Fibroblast of gingiva (primary cell): ENCODE results near the gene RAB11FIP3.

ENCODE experiments used
- DNase-seq: peaks from one replicate; pipeline ENCODE4 v3.0.0-alpha.2; 2011; ENCODE audit warnings: low read depth

Gene RAB11FIP3

GRCh38 chr16:554640-555365 lies 129.4 kb downstream of the RAB11FIP3 start:
- peak; percentile 90 for DNase-seq

DNA sequence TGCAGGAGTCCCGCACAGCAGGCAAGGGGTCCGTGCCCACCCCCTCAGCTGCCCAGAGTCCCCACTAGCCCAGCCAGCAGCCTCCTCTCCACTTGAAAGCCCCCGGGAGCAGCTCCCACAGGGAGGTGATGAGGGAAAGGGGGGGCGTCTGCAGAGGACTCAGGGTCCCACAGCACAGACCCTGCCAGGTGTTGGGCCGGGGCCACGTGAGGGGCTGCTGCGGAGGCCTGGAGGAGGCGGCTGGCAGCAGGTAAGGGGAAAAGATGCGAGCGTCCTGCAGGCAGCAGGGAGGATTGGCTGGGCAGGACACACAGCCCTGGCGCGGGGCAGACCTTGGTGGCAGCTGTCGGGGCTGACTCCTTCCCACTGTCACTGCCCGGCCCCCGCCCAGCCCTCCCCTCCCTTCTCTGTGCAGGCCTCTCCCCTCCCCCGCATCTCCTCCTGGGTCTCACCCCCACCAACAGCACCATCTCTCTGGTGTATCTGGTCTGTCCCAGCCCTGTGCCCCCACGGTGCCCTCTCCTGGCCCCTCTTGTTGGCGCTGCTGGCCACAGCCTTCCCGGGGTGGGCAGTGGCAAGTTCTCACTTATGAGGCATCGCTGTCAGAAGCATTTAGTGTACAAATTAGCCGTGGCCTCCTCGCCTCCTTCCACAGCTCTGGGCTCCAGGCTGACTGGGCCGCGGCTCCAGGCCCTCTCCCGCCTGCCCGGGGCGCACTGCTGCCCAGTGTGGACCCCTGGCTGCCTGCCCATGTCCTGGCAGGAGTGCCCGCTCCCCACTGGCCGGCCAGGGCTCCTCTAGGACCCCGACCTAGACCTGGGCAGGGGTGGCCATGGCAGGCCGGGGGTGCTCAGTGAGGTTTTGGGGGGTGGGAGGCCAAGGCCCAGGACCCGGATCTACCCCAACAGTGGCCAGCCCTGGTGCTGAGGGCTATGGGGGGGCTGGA lies 130.4 kb downstream of the RAB11FIP3 start:
- no peak for DNase-seq

GRCh38 chr16:556474-557173 lies 131.2 kb downstream of the RAB11FIP3 start:
- no peak for DNase-seq

DNA sequence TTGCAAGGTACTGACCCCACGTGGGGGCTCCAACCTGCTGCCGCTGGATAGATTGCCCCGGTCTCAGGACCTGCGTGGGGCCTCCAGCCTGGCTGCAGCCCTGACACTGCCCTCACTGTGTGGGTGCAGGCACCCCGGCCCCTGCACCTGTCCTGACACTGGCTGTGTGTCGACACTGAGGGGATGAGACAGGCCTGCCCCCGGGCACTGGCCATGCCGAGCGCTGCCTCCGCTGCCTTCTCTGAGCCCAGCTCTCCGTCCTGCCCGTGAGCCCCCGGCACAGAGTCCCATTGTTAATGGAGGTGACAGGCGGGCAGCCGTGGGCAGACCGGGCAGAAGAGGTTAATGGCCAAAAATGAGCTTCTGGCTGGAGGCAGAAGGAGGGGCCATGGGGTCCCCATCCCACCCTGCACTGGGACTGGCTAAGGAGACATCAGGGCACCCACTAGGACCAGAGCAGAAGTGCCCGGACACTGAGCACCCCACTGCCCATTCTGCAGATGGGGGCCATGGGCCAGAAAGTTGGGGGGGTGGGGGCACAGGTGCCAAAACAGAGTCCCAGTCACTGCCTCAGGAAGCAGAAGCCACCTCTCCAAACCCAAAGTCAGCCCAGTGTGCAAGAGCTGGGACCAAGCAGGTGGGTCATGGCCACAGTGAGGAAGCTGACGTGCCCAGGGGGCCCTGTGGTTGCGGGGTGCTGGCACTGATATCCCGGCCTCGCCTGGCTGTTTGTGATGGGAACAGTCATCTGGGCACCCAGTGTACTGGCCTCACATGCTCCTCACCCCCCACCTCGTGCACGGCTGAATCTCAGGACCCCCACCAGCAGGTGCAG lies 132.2 kb downstream of the RAB11FIP3 start:
- DNase-seq: no peak

DNA sequence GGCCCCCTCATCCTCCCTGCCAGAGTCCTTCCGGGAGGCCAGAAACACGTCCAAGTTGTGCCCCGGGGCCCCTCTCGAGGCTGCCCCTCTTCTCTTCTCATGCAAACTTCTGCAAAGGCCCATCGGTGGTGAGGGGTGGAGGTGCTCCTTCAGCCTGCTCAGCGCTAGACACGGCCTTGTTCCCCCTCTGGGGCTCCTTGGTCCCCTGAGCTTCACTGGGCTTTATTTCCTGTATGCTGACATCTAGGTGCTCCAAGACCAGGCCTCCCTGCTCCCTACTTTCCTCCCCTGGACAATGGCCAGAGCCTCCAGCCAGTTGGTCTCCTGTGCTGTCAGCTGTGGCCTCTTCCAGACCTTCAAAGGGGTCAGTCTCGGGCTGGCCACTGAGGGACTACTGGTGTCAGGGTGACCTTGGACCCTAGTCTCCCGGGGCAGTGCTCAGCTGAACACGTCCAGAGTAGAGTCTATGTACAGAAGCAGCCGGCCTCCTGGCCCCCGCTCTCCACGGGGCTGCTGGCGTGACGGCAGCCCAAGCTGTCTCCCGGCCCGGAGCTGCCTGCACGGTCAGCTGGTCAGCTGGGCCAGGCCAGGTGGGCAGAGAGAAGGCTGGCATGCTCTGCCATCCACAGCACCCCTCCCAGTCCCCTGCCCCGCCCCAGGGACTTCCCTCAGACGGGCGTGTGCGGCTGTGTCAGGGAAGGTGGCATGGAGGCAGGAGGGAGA lies 133.0 kb downstream of the RAB11FIP3 start:
- no peak for DNase-seq

DNA sequence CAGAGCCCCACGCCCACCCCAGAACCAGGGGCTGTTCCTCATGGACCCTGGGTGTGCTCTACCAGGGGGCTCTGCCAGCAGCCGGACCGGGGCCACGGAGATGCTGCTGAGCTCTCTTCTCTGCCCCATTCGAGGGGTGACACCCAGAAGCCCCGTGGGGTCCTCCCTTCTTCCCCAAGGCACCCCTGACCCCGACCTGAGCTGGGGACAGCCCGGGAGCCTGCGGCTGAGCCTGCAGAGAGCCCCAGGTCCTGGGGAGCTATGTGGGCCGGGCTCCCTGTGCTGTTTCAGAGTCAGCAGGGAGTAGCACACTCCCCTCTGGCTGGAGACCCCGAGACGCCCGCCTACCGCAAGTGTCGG lies 133.6 kb downstream of the RAB11FIP3 start:
- DNase-seq: no peak

DNA sequence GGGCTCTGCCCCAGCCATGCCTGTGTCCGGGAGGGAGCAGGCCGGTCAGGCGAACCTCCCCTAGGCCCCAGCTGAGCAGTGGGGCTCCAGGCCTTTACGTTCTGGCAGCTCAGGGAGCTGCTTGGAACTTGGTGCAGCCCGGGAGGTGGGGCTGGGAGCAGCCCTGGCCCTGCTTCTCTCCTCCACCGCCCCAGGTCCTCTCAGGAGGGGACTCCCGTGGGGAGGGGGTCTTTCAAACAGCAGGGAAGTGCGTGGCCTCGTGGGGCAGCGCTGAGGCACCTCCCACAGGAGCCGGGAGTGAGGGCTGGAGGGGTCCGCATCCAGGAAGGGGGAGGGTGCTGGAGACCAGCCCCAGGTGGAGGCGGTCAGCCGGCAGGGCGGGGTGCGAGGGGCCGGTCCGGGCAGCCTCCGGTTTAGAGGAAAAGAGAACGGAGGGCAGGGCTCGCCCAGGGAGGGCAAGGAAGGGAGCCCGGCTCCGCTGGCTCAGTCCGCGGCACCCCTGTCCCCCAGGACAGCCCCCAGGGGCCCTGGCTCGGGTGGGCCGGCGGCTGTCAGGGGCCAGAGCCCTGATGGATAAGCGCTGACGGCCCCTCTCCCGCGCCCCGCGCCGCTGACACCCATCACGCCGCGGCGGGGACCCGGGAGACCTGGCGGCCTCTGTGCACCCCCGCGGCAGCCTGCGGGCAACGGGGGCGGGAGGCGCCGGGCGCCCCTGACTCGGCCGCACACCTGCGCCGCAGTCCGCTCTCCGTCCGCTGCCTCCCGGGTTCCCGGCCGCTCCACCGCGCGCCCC lies 134.2 kb downstream of the RAB11FIP3 start:
- no peak for DNase-seq

DNA sequence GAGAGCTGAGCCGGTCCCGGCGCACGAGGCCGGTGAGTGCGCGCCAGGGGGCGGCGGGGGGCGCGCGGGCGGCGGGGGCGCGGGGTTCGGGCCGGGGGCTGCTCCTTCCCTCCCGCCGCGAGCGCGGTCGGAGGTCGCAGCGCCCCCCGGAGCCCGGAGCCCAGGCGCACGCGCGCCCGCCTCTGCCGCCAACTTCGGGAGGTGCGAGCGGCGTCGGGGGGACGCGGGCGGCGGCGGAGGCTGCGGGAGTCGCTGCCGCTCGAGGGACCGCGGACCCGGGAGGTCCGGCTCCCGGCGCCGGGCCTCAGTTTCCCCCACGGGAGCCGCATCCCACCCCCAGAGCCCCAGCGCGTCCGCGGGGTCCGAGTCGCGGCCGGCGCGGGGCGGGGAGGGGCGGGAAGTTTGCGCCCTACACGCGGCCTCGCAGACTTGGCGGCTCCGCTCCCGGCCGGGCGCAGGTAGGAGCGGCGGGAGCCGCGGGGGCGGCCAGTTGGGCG lies 134.8 kb downstream of the RAB11FIP3 start, which contains the start of gene PRR35:
Gene PRR35 (plus strand): TSS at position 191 of the 497 bp plus-strand sequence. CDS start 2,901 bp downstream, outside the sequence.
- no peak for DNase-seq

DNA sequence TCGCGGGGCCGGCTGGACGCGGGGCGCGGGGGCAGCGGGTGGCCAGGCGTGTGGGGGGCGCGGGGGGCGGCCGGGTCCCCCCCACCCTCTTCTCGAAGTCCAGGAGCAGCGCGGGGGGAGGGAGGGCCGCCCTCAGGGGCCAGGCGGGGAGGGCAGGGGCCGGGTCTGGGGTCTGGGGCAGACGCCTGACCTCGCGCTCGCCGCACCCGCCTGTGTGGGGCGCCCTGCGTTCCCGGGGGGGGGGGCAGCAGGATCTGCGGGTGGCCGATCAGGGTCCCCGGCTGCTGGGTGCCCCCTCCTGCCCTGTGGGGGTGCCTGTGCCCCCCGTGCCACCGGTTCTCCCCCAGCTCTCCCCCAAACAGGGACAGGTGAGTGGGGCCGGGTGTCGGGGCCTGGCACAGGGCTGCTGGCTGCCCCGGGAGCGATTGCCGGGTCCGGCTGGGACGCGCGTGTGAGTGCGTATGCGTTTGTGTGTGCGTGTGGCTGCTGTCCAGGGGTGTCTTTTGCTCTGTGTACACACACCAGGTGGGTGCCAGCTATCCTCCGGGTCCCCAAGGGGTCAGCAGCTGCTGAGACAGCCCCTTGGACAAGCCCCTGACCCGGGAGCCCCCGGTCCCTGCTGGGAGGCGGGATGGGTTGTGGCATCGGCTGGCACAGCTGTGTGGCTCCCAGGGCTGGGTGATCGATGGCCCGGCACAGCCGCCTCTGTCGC lies 135.4 kb downstream of the RAB11FIP3 start:
- no peak for DNase-seq

DNA sequence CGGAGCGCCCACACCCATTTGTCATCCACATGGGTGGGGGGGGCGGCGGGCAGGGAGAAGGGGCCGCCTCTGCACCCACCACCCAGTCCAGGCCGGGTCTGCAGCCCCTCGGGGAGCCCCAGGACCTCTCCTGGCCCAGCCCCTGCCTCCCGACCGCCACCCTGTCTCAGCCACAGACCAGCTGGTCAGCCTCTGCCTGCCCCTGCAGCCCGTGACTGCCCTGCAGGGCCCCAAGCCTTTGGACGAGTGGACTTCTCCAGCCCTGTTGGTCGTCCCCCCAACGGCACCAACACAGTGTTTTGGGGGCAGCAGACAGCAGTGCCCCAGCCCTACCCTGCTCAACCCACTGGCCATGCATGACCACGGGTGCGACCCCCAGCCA lies 136.0 kb downstream of the RAB11FIP3 start:
- no peak for DNase-seq

DNA sequence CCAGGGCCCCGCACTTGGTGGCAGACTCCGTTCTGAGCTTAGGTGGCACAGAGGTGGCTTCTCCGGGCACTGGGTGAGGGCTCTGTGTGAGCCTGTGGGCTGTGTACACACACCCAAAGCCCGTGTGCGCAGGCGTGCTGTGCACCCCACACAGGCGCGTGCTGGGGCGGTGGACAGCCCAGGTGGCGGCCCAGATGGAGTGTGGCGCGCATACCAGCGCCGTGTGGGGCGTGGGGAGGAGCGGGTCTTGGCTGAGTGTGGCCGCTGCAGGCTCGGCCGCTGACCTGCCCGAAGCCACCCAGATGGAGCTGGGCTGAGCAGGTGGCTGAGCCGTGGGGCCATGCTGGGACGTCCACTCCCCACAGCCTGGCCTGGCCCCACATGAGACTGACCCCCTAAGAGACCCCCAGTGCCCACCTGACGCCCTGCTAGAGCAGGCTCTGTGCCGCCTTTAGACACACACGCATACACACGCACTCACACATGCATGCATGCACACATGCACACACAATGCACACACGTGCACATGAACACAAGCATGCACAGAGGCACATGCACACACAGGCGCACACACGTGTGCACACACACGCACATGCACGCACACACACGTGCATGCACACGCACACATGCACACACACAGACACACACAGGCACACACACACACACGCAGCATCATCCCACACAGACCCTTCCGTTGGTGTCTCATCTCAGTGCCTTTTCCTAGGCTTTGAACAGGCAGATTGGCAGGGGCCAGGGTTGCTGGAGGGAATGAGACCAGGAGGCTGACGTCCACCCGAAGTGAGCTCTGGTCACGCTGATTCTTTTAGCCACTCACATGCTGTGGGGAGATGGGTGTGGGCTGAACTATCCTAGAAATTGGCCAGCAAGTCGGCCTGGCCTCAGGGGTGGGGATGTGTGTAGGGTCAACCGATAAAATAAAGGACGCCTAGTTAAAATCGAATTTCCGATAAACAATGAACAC lies 136.8 kb downstream of the RAB11FIP3 start:
- no peak for DNase-seq

GRCh38 chr16:563072-563644 lies 137.7 kb downstream of the RAB11FIP3 start:
- DNase-seq: no peak

- DNase-seq: no peak
These were observed 139.4 kb downstream of the RAB11FIP3 start for GRCh38 chr16:564690-565418.

- DNase-seq: no peak
These were observed 140.2 kb downstream of the RAB11FIP3 start for GRCh38 chr16:565419-566330.

DNA sequence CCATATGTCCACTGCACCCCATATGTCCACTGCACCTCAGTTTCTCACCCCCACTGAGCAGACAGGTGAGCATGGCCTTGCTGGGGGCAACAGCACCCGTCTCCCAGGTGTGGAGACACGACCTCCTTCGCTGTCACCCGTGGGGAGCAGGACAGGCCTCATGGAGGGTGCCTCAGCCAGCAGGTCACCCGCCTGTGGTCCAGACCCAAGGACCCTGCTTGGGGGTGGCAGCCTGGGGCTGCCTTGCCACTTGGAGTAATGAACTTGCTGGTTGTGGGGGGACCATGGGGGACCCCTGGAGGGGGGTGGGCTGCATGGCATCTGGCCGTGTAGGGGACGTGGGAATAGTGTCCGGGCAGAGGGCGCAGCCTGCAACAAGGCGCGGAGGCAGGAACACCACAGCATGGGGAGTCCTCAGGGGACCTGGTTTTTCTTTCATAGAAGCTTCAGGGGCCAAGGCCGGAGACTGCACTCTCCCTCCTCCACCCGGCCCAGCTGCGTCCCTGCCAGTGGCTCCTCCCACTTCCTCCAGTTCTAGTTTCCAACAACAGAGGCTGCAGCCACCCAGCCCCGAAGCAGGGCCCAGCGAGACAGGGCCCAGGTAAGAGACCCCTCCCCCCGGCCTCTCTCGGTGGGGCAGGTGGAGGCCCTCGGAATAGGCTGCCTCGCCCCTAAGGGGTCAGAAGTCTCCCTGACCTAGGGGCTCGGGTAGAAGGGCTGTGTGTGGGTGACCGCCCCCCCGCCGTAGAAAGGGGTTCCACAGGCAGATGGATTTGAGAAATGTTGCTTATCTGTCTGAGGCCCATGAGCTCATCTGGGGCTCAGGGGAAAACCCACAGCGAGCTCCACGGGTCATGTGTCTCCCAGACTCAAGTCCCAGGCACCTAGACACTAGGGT lies 141.3 kb downstream of the RAB11FIP3 start, which contains the start of gene NHLRC4:
Gene NHLRC4 (plus strand): TSS at position 531 of the 898 bp plus-strand sequence. CDS start 1,043 bp downstream, outside the sequence.
- DNase-seq: peak; percentile 44
